SK-N-SH (cell line): ENCODE results near the gene KIAA2012. TPM values are rescaled to one million over a fixed set of nuclear protein-coding genes. Genes with fewer than 3 reads are reported as not detected.

Experiments used
- CTCF ChIA-PET: fragments of 300-600, 350-600 bp; formaldehyde crosslinking; extraction: SDS; loops from one replicate; lab custom pipeline; 2021; lab: Yijun Ruan, JAX
- POLR2A ChIA-PET: fragments of 350-600 bp; sonication (Branson Sonifier 250); formaldehyde crosslinking; extraction: SDS; loops from one replicate; lab custom pipeline; 2020; ENCODE audit warnings: antibody characterized with exemption, inconsistent platforms; lab: Yijun Ruan, JAX
- DNase-seq: peaks from one replicate; pipeline ENCODE4 v3.0.0; 2012
- H2AFZ ChIP-seq: fragments of 200-600 bp; sonication (generic); 2 replicates; pipeline ENCODE4 v1.8.1; 2016; ENCODE audit warnings: antibody characterized with exemption, mild to moderate bottlenecking, low read depth
- H3F3A ChIP-seq: fragments of 200-600 bp; sonication (generic); replicated peaks from 2 replicates; pipeline ENCODE3; 2016; ENCODE audit warnings: antibody characterized with exemption, mild to moderate bottlenecking; ENCODE audit not compliant: insufficient read depth
- H3K27ac ChIP-seq, 2 experiments: fragments of 200-500 bp in 1 of 2; fragments of 200-600 bp in 1 of 2; sonication (Bioruptor generic) in 1 of 2; sonication (generic), shearing (Covaris generic) in 1 of 2; 2 replicates each; pipeline versions ENCODE4 v1.5.1 to v1.6.1; 2014 to 2016; ENCODE audit warnings: low read depth in 2 of 2, inconsistent platforms in 1 of 2, low read length in 1 of 2, mild to moderate bottlenecking in 1 of 2, mixed read lengths in 1 of 2
- H3K27me3 ChIP-seq: fragments of 200-600 bp; sonication (generic), shearing (Covaris generic); 2 replicates; pipeline ENCODE4 v1.6.1; 2016; ENCODE audit warnings: mixed run types; ENCODE audit not compliant: insufficient read depth
- H3K36me3 ChIP-seq, 2 experiments: fragments of 200-500 bp in 1 of 2; fragments of 200-600 bp in 1 of 2; sonication (Bioruptor generic) in 1 of 2; sonication (generic) in 1 of 2; replicated peaks in 1 of 2; 2 replicates each; pipeline versions ENCODE3 to v1.5.1; 2014 to 2016; ENCODE audit warnings: low read length in 1 of 2, mild to moderate bottlenecking in 1 of 2; ENCODE audit not compliant: insufficient read depth in 2 of 2, control insufficient read depth in 1 of 2
- H3K4me1 ChIP-seq, 2 experiments: fragments of 200-500 bp in 1 of 2; fragments of 200-600 bp in 1 of 2; sonication (Bioruptor generic) in 1 of 2; sonication (generic), shearing (Covaris generic) in 1 of 2; 2 replicates each; pipeline versions ENCODE4 v1.5.1 to v1.6.1; 2014 to 2016; ENCODE audit warnings: low read depth in 1 of 2, low read length in 1 of 2, mixed run types in 1 of 2; ENCODE audit not compliant: insufficient read depth in 2 of 2, control insufficient read depth in 1 of 2
- H3K4me2 ChIP-seq: fragments of 200-600 bp; sonication (generic), shearing (Covaris generic); 2 replicates; pipeline ENCODE4 v1.6.1; 2017; ENCODE audit warnings: mixed run types
- H3K4me3 ChIP-seq, 2 experiments: fragments of 200-500 bp in 1 of 2; fragments of 200-600 bp in 1 of 2; sonication (Bioruptor generic) in 1 of 2; sonication (generic), shearing (Covaris generic) in 1 of 2; 2 replicates each; pipeline versions ENCODE4 v1.5.1 to v1.8.1; 2014 to 2016; ENCODE audit warnings: low read depth in 2 of 2, inconsistent platforms in 1 of 2, low read length in 1 of 2, mild to moderate bottlenecking in 1 of 2, mixed read lengths in 1 of 2, moderate library complexity in 1 of 2
- H3K79me2 ChIP-seq: fragments of 200-600 bp; sonication (generic); 2 replicates; pipeline ENCODE4 v1.8.1; 2017; ENCODE audit warnings: mild to moderate bottlenecking; ENCODE audit not compliant: insufficient read depth
- H3K9ac ChIP-seq: fragments of 200-600 bp; sonication (generic); 2 replicates; pipeline ENCODE4 v1.6.1; 2017; ENCODE audit warnings: mixed run types
- H3K9me2 ChIP-seq: fragments of 200-600 bp; sonication (generic); 2 replicates; pipeline ENCODE4 v1.6.1; 2017; ENCODE audit warnings: mixed run types
- H3K9me3 ChIP-seq: fragments of 200-600 bp; sonication (generic); 2 replicates; pipeline ENCODE4 v1.6.1; 2017; ENCODE audit warnings: mixed run types, mild to moderate bottlenecking, moderate library complexity
- H4K20me1 ChIP-seq: fragments of 200-600 bp; sonication (generic); 2 replicates; pipeline ENCODE4 v1.6.1; 2017; ENCODE audit warnings: mild to moderate bottlenecking, mixed run types; ENCODE audit not compliant: insufficient read depth
- EZH2phosphoT487 ChIP-seq: fragments of 200-600 bp; sonication (generic); IDR thresholded peaks from 2 replicates; pipeline ENCODE4 v1.6.1; 2017; ENCODE audit warnings: low read depth, mixed run types, mild to moderate bottlenecking, antibody characterized with exemption, moderate library complexity, borderline replicate concordance
- FOXJ3 ChIP-seq: sonication (generic); formaldehyde crosslinking; IDR thresholded peaks from 2 replicates; pipeline ENCODE4 v1.5.1; 2020; ENCODE audit warnings: mild to moderate bottlenecking, missing genetic modification reagents
- FOXM1 ChIP-seq: IDR thresholded peaks from 2 replicates; pipeline ENCODE4 v1.4.0; 2012; ENCODE audit warnings: low read depth, mild to moderate bottlenecking
- MAX ChIP-seq: IDR thresholded peaks from 2 replicates; pipeline ENCODE4 v1.4.0; 2012; ENCODE audit warnings: low read depth
- MEF2A ChIP-seq: IDR thresholded peaks from 2 replicates; pipeline ENCODE4 v1.4.0; 2012; ENCODE audit warnings: low read depth, borderline replicate concordance
- MXI1 ChIP-seq: IDR thresholded peaks from 2 replicates; pipeline ENCODE4 v1.6.1; 2012; ENCODE audit warnings: mild to moderate bottlenecking, low read depth, low read length, improper control_type of control experiment
- POLR2AphosphoS5 ChIP-seq: IDR thresholded peaks from 2 replicates; pipeline ENCODE4 v1.6.1; 2012; ENCODE audit warnings: low read depth, low read length
- RXRA ChIP-seq: IDR thresholded peaks from 2 replicates; pipeline ENCODE4 v1.4.0; 2012; ENCODE audit warnings: low read depth, mild to moderate bottlenecking, borderline replicate concordance
- TAF1 ChIP-seq: IDR thresholded peaks from 2 replicates; pipeline ENCODE4 v1.6.1; 2012; ENCODE audit warnings: low read depth, mild to moderate bottlenecking, low read length, moderate library complexity, borderline replicate concordance
- TEAD4 ChIP-seq: IDR thresholded peaks from 2 replicates; pipeline ENCODE4 v1.4.0; 2012; ENCODE audit warnings: mild to moderate bottlenecking, borderline replicate concordance; ENCODE audit not compliant: insufficient read depth
- WGBS: methylation state at CpG from one replicate; pipeline ENCODE4 v1.1.6; 2017; ENCODE audit warnings: low lambda C conversion rate; 5-methylcytosine and 5-hydroxymethylcytosine counted together
- polyA plus RNA-seq, 3 experiments: library from polyadenylated mRNA; depleted of rRNA; stranded (reverse); fragments of >200 nt; gene quantifications; 2 replicates each; pipeline ENCODE4 v1.2.3, GENCODE V29; 2012
- TF ChIP-seq, protein P1 (sequence below): fragments of 200-600 bp; sonication (generic); IDR thresholded peaks from 2 replicates; pipeline ENCODE4 v1.6.1; 2017; ENCODE audit warnings: antibody characterized with exemption, mild to moderate bottlenecking, moderate library complexity

The KIAA2012 gene
- polyA plus RNA-seq, 1 of the 3 experiments (the other 2 are of a cell fraction) = 0.07 TPM

DNA sequence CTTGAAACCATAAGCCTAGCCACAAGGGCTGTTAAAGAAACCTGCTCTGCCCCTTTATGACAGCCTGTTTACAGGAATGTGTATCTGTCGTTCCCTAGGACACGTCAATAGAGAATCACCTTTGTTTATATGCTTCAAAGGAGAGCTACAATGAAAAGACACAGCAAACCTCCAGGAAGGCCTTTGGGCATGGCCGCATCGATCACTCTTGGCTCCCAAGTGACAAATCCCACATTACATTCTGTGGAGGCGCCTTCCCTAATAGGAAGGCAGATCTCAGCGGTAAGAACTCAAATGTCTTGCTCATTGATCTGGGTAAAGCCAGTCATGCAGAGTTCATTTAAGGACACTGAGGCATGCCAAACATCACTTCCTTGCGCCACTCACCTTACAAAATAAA is 26.5 kb downstream of the KIAA2012 start:
- no peaks in the 10 kb centered on the region for H3K79me2 ChIP-seq
- ChIA-PET POLR2A (no interaction called here), CTCF (interaction anchor here (1.1 kb wide), 1 partner anchor 53 kb away, joined by 3 read pairs; no protein-coding TSS in a partner anchor)
- H3K27ac ChIP-seq = no peak overlapping the region
- H3K36me3 ChIP-seq = no peaks in the 10 kb centered on the region
- H2AFZ ChIP-seq = no peak overlapping the region
- no peak overlapping the region for H3K9ac ChIP-seq
- H3K9me2 ChIP-seq = no peaks in the 10 kb centered on the region
- peaks cover 11 to 17% of the 10 kb centered on the region in 2 experiments; a peak in 3 of 4 replicates for H3K4me1 ChIP-seq
- TF ChIP-seq FOXM1 = no peak
- TF ChIP-seq EZH2phosphoT487 = no peak
- TF ChIP-seq MAX = no peak
- TF ChIP-seq TAF1 = no peak
- no peak for TF ChIP-seq MEF2A
- TF ChIP-seq RXRA = no peak
- no peak for TF ChIP-seq POLR2AphosphoS5
- TF ChIP-seq MXI1 = no peak
- TF ChIP-seq, protein P1, sequence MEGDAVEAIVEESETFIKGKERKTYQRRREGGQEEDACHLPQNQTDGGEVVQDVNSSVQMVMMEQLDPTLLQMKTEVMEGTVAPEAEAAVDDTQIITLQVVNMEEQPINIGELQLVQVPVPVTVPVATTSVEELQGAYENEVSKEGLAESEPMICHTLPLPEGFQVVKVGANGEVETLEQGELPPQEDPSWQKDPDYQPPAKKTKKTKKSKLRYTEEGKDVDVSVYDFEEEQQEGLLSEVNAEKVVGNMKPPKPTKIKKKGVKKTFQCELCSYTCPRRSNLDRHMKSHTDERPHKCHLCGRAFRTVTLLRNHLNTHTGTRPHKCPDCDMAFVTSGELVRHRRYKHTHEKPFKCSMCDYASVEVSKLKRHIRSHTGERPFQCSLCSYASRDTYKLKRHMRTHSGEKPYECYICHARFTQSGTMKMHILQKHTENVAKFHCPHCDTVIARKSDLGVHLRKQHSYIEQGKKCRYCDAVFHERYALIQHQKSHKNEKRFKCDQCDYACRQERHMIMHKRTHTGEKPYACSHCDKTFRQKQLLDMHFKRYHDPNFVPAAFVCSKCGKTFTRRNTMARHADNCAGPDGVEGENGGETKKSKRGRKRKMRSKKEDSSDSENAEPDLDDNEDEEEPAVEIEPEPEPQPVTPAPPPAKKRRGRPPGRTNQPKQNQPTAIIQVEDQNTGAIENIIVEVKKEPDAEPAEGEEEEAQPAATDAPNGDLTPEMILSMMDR = no peak
- no peak for TF ChIP-seq TEAD4
- DNase-seq = no peak
- no peaks in the 10 kb centered on the region for H4K20me1 ChIP-seq
- no peaks in the 10 kb centered on the region for H3F3A ChIP-seq
- no peaks in the 10 kb centered on the region for H3K9me3 ChIP-seq
- H3K4me3 ChIP-seq = no peak overlapping the region
- no peak overlapping the region for H3K4me2 ChIP-seq
- WGBS = 89% methylated on average over 7 of the region's 7 CpGs
- H3K27me3 ChIP-seq = no peaks in the 10 kb centered on the region

DNA sequence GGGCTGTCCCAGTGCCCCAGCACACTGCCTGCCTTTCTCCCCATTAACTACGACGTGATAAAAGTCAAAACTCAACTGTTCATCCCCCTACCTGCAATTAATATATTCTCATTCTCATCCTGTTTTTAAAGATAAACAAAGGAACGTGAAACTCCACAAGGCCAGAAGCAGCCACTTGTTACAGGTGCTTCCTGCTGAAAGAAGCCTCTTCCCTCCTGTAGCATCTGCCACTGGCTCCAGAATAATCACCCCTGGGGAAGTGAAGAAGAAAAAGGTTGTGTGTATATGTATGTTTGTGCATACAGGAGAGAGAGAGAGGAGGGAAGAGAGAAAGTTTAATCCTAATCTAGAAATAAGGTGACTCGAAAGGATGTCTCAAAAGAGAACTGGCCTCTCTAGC is 27.1 kb downstream of the KIAA2012 start:
- H3K27ac ChIP-seq = no peak overlapping the region
- POLR2A ChIA-PET = no interaction called here
- 91% methylated on average over 4 of the region's 4 CpGs for WGBS
- CTCF ChIA-PET = interaction anchor here (1.1 kb wide), 1 partner anchor 53 kb away, joined by 3 read pairs; no protein-coding TSS in a partner anchor
- no peaks in the 10 kb centered on the region for H3K79me2 ChIP-seq
- no peak for TF ChIP-seq FOXJ3 (CRISPR knock-in tag)
- H3K4me1 ChIP-seq = peaks cover 11 to 17% of the 10 kb centered on the region in 2 experiments; a peak in 3 of 4 replicates
- H3K9ac ChIP-seq = no peak overlapping the region
- H3K9me2 ChIP-seq = no peaks in the 10 kb centered on the region
- no peak overlapping the region for H3K4me3 ChIP-seq
- no peak for DNase-seq
- no peaks in the 10 kb centered on the region for H3K36me3 ChIP-seq
- H4K20me1 ChIP-seq = no peaks in the 10 kb centered on the region
- H3K4me2 ChIP-seq = no peak overlapping the region
- H2AFZ ChIP-seq = no peak overlapping the region
- no peaks in the 10 kb centered on the region for H3K27me3 ChIP-seq
- no peaks in the 10 kb centered on the region for H3K9me3 ChIP-seq
- no peaks in the 10 kb centered on the region for H3F3A ChIP-seq
